Astrocyte of the spinal cord (primary cell): Measurements from ENCODE around the gene TRIP11.

Source experiments
- DNase-seq: peaks from one replicate; pipeline ENCODE4 v3.0.0; 2011; ENCODE audit warnings: low read depth, low spot score
- H3K4me3 ChIP-seq: 2 replicates; pipeline ENCODE4 v1.5.1; 2011; ENCODE audit warnings: low read depth, mild to moderate bottlenecking, low read length, moderate library complexity
- in situ Hi-C: cut with HindIII; loops from 2 replicates; pipeline ENCODE4 v1.10.0; 2017; ENCODE audit warnings: low sequenced_read_pairs
- TF ChIP-seq, protein P1 (sequence below): IDR thresholded peaks from 2 replicates; pipeline ENCODE4 v1.5.1; 2012; ENCODE audit warnings: low read depth, mild to moderate bottlenecking, low read length, inconsistent platforms

The TRIP11 gene

DNA sequence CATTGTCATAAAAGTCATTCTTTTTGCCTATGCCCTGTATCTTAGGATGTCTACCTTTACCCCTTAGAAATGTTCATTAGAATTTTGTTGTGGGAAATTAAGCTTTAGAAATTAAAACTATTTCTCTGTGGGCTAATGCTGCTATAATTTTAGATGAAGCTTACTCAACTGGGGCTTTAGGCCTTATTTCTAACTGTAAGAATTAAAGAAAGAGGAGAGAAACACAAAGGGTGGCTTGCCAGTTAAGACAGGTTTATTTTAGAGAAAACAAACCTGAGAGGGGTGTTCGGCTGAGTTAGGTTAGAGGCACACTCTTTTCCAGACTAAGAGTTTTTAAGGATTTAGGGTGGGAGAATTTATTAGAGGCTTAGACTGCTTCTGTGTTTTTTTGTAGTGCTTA, 6.4 kb downstream of the TRIP11 start:
- H3K4me3 ChIP-seq, result no peak overlapping the region
- TF ChIP-seq, protein P1, sequence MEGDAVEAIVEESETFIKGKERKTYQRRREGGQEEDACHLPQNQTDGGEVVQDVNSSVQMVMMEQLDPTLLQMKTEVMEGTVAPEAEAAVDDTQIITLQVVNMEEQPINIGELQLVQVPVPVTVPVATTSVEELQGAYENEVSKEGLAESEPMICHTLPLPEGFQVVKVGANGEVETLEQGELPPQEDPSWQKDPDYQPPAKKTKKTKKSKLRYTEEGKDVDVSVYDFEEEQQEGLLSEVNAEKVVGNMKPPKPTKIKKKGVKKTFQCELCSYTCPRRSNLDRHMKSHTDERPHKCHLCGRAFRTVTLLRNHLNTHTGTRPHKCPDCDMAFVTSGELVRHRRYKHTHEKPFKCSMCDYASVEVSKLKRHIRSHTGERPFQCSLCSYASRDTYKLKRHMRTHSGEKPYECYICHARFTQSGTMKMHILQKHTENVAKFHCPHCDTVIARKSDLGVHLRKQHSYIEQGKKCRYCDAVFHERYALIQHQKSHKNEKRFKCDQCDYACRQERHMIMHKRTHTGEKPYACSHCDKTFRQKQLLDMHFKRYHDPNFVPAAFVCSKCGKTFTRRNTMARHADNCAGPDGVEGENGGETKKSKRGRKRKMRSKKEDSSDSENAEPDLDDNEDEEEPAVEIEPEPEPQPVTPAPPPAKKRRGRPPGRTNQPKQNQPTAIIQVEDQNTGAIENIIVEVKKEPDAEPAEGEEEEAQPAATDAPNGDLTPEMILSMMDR, result no peak
- in situ Hi-C loops, result no loop called here
- no peak for DNase-seq

GRCh38 chr14:92026548-92027190, 13.2 kb downstream of the TRIP11 start:
- H3K4me3 ChIP-seq, result no peak overlapping the region
- DNase-seq, result no peak
- in situ Hi-C loops, result no loop called here
- TF ChIP-seq, protein P1, result no peak

DNA sequence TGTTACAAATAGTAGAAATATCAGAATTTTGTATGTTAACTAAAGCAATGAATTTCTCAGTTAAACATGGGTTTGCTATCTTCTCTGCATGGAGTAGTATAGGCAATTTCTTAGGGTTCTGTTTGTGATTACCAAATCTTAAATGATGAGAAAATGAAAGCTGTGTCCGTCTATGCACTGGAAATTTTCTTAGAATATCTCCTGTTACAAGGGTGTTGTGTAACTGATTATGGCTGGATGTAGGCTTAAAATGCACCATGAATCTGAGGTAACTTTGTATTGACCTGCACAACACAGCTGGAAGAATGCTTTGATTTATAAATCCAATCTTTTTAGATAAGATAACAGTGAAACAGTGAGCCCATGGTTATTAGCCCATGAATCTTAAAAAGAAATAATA, 17.8 kb downstream of the TRIP11 start:
- TF ChIP-seq, protein P1, result no peak
- in situ Hi-C loops, result no loop called here
- no peak overlapping the region for H3K4me3 ChIP-seq
- no peak for DNase-seq

DNA sequence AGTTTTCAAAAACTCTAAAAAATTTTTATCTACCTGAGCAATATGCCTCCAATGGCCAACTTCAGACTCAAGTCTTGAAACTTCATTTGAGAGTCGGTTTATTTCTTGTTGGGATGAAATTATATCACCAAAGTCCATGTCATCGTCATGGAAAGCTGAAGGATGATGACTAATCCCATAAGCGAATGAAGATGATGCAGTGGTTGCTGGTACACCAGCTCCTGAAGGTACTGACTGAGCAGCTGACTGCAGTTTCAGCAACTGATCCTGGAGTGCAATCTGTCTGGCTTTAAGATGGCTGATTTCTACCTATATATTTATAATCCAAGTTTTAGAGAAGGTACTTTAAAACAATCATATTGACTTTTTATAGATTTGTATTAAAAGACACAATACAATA, 18.3 kb downstream of the TRIP11 start:
- DNase-seq, result no peak
- in situ Hi-C loops, result no loop called here
- TF ChIP-seq, protein P1, result no peak
- no peak overlapping the region for H3K4me3 ChIP-seq

GRCh38 chr14:92014040-92014439, 25.8 kb downstream of the TRIP11 start:
- DNase-seq, result no peak
- in situ Hi-C loops, result no loop called here
- TF ChIP-seq, protein P1, result no peak
- H3K4me3 ChIP-seq, result no peak overlapping the region

DNA sequence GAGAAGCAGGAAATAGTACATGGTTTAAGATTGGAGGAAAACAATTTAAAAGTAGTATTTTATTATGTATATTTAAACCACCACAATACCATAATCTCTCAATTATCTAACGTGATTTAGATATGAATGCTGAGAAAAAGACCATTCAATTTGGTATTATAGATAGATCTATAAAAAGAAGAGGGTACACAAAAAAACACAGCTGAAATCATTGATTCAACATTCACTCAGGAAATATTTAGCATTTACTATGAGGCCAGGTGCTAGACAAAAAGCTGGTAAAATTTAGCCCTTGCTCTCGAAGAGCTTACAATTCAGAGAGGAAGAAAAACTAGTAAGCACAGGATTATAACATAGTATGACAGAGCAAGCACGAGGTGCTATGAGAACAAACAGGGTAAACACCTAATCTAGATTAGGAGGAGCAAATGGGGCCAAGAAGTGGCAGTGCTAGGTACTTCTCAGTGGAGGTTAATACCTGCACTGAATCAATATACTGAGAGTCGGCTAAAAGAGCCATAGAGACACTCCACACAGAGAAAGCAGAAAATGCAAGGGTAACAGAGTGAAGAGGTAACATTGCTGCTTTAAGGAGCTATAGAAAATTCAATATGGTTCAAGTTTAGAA, 27.6 kb downstream of the TRIP11 start:
- H3K4me3 ChIP-seq, result no peak overlapping the region
- TF ChIP-seq, protein P1, result no peak

More for the DNA sequence above, 27.6 kb downstream of the TRIP11 start:
- in situ Hi-C loops, result no loop called here
- no peak for DNase-seq
